K562 (cell line): ENCODE data around the gene OBP2A. TPM values are rescaled to one million over a fixed set of nuclear protein-coding genes. Genes with fewer than 3 reads are reported as not detected.

Experiments
- ARID4B ChIP-seq: sonication (generic); formaldehyde crosslinking; IDR thresholded peaks from 2 replicates; pipeline ENCODE4 v1.8.0; 2022; ENCODE audit warnings: mild to moderate bottlenecking, missing genetic modification reagents
- ZNF395 ChIP-seq: fragments of 200-800 bp; sonication (Bioruptor generic); IDR thresholded peaks from 2 replicates; pipeline ENCODE4 v1.6.1; 2017; ENCODE audit warnings: missing genetic modification characterization, missing compliant biosample characterization
- polyA plus RNA-seq, 8 experiments: library from polyadenylated mRNA; depleted of rRNA in 4 of 8; stranded (reverse) in 5 of 8; unstranded in 3 of 8; fragments of >200 nt; fragmentation: Nextera tagmentation in 2 of 8; fragmentation: Illumina TruSeq in 1 of 8; extraction: Ambion mirVana in 2 of 8; extraction: Trizol in 1 of 8; gene quantifications; 2 replicates each; pipeline versions ENCODE4 v1.2.1 to v1.2.3, GENCODE V29; 2011 to 2014; ENCODE audit warnings: inconsistent platforms in 1 of 8, missing spikeins in 1 of 8
- total RNA-seq, 7 experiments: library from RNA; depleted of rRNA in 6 of 7; stranded (reverse); fragments of >200 nt in 6 of 7; fragmentation: Illumina TruSeq in 2 of 7; extraction: Trizol in 2 of 7; gene quantifications; 2 replicates each; pipeline versions ENCODE4 v1.2.1 to v1.2.3, GENCODE V29; 2011 to 2021; ENCODE audit warnings: low replicate concordance in 1 of 7

OBP2A gene
- total and polyA plus RNA-seq, 9 of the 15 experiments (the other 6 are each of a cell fraction or from before 2014, with no cell fraction given): not detected

GRCh38 chr9:135501261-135502167 lies 44.4 kb upstream of the OBP2A start (continued):
- TF ChIP-seq ZNF395: 0 out of 2 replicates have a peak, but pooled peaks have one; percentile 34
- TF ChIP-seq ARID4B (CRISPR knock-in tag): no peak
